Mucosa of rectum (tissue), 2 donors: ENCODE measurements around the gene FRG2B.
"Not testable (repeated sequence)": the region's sequence is repeated elsewhere in the genome, so short reads cannot be mapped to it uniquely, and the experiment has no call there.

Experiments
- H3K27ac ChIP-seq, 2 donors: one replicate each; pipeline ENCODE4 v1.7.0; 2013; ENCODE audit warnings: inconsistent platforms in 2 of 2, low read depth in 2 of 2, low read length in 2 of 2
- H3K27me3 ChIP-seq, 2 donors: one replicate each; pipeline ENCODE4 v1.7.0; 2013; ENCODE audit warnings: low read length in 2 of 2; ENCODE audit not compliant: control insufficient read depth in 2 of 2, insufficient read depth in 2 of 2
- H3K36me3 ChIP-seq, 2 donors: one replicate each; pipeline ENCODE4 v1.7.0; 2013; ENCODE audit warnings: low read length in 2 of 2; ENCODE audit not compliant: control insufficient read depth in 2 of 2, insufficient read depth in 2 of 2
- H3K4me1 ChIP-seq, 2 donors: one replicate each; pipeline ENCODE4 v1.7.0; 2013; ENCODE audit warnings: low read length in 2 of 2, mild to moderate bottlenecking in 1 of 2; ENCODE audit not compliant: control insufficient read depth in 2 of 2, insufficient read depth in 2 of 2
- H3K4me3 ChIP-seq, 2 donors: one replicate each; pipeline ENCODE4 v1.7.0; 2013; ENCODE audit warnings: low read length in 2 of 2
- H3K9ac ChIP-seq, 2 donors: one replicate each; pipeline ENCODE4 v1.7.0; 2013; ENCODE audit warnings: low read length in 2 of 2, low read depth in 1 of 2, mild to moderate bottlenecking in 1 of 2
- H3K9me3 ChIP-seq, 2 donors: one replicate each; pipeline ENCODE4 v1.7.0; 2013; ENCODE audit warnings: low read length in 2 of 2; ENCODE audit not compliant: control insufficient read depth in 2 of 2
- donor health status: healthy.
- donor health status: Normal muscosa, but diverticular disease.

The FRG2B gene

GRCh38 chr10:133626695-133627094 lies at the start of gene FRG2B:
Gene FRG2B, minus strand, starts transcription at chr10:133626795. Its CDS starts 53 bp downstream, at chr10:133626742.
- H3K4me3 ChIP-seq, H3K27me3 ChIP-seq, H3K4me1 ChIP-seq, H3K27ac ChIP-seq, H3K9me3 ChIP-seq, H3K36me3 ChIP-seq, H3K9ac ChIP-seq: not testable (repeated sequence)

DNA sequence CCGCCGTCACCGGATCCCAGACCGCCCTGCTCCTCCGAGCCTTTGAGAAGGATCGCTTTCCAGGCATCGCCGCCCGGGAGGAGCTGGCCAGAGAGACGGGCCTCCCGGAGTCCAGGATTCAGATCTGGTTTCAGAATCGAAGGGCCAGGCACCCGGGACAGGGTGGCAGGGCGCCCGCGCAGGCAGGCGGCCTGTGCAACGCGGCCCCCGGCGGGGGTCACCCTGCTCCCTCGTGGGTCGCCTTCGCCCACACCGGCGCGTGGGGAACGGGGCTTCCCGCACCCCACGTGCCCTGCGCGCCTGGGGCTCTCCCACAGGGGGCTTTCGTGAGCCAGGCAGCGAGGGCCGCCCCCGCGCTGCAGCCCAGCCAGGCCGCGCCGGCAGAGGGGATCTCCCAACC lies 40.9 kb upstream of the FRG2B start:
- not testable (repeated sequence) for H3K36me3 ChIP-seq, H3K27me3 ChIP-seq, H3K4me3 ChIP-seq, H3K27ac ChIP-seq, H3K9ac ChIP-seq, H3K9me3 ChIP-seq, H3K4me1 ChIP-seq

- not testable (repeated sequence) for H3K27ac ChIP-seq, H3K9me3 ChIP-seq, H3K36me3 ChIP-seq, H3K27me3 ChIP-seq, H3K4me3 ChIP-seq, H3K9ac ChIP-seq, H3K4me1 ChIP-seq
Observed at GRCh38 chr10:133663544-133664160, 37.1 kb upstream of the FRG2B start.

DNA sequence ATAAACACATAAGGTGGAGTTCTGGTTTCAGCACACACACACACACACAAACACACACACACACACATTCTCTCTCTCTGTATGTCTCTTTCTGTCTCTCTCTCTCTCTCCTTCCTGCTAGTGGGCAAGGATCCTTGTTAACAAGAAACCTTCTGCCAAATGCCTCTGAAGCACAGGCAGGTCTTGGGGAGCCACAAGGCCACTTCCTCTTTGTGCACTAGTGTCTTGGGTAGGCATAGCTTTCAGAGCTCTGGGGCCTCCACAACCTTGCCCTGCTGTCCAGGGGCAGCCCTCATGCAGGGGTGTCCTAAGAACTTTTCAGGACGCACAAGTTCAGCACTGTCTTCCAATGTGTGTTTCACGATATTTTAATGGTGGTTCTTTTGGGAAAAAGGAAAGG lies 34.5 kb upstream of the FRG2B start:
- not testable (repeated sequence) for H3K9me3 ChIP-seq, H3K4me3 ChIP-seq, H3K27ac ChIP-seq, H3K9ac ChIP-seq, H3K36me3 ChIP-seq, H3K27me3 ChIP-seq, H3K4me1 ChIP-seq

DNA sequence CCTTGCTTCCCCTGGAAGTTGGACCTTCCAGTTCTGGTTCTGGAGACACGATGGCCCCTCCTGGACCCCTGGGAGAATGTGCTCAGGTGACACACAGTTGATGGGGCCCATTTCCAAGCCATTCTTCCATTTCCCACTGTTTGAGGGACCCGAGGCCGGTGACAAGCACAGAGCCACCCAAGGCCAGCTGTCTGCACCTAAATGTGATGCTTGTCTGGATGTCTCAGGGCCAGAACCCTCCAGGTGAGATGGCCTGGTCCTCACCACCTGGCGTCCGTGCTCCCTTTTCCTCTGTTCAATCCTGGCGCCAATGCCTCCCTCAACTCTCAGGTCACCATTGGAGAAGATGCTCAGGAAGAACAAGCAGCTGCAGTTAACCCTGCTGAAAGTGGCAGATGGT lies 33.9 kb upstream of the FRG2B start:
- not testable (repeated sequence) for H3K9ac ChIP-seq, H3K4me1 ChIP-seq, H3K36me3 ChIP-seq, H3K4me3 ChIP-seq, H3K27ac ChIP-seq, H3K9me3 ChIP-seq, H3K27me3 ChIP-seq

- H3K9me3 ChIP-seq, H3K36me3 ChIP-seq, H3K4me1 ChIP-seq, H3K27ac ChIP-seq, H3K4me3 ChIP-seq, H3K27me3 ChIP-seq, H3K9ac ChIP-seq: not testable (repeated sequence)
Observed at GRCh38 chr10:133657276-133657675, 30.7 kb upstream of the FRG2B start.

DNA sequence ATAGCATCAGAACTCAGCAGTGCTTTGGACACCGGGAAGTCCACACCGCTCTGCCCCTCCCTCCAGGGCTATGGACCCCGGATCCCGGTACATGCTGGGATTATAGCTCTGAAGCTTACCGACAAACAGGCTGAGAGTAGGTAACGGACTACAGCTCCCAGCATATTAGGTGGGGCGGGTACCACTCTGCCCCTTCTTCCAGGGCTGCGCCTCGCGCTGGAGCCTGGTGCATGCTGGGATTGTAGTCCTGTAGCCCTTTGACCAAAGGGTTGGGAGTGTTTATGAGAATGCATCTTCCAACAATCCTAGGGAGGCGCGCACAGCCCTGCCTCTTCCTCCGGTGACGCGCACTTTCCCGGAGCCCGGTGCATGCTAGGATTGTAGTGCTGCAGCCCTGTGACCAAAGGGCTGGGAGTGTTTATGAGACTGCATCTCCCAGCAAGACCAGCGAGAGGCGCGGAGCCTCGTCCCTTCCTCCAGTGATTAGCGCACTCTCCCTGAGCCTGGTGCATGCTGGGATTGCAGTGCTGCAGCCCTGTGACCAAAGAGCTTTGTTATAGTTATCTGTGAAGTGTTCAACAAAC lies 22.4 kb upstream of the FRG2B start:
- H3K9me3 ChIP-seq, H3K36me3 ChIP-seq, H3K4me3 ChIP-seq, H3K27ac ChIP-seq, H3K9ac ChIP-seq, H3K27me3 ChIP-seq, H3K4me1 ChIP-seq: not testable (repeated sequence)

DNA sequence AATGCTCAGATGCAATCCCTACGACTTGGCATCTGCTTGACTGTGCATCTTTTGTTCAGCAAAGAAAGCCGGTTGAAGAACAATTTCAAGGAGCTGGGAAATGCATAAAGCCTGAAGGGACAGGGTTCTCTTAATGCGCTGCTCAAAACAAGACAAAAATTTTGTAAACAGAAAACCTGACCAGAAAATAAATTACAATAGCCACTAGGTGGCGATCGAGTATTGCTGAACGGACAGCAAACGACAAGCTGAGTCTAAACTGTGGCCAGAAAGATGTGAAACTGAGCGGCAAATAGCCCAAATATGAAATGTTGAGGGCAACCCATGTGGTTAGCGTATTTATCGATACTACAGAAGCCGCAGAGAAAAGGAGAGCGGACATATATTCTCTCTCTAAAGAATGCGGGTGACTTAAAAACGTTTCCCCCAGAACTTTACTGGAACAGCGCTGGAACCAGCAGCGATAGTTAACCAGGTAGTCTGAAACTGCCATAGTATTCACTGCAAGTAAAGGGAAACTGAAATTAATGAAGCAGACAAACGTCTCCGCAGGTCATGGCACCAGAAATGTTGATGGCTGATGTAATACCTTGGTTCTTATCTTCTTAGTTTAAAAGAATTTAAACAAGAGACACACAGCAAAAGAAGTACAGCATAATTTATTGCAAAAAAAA lies 20.6 kb upstream of the FRG2B start:
- not testable (repeated sequence) for H3K4me1 ChIP-seq, H3K4me3 ChIP-seq, H3K9ac ChIP-seq, H3K27me3 ChIP-seq, H3K9me3 ChIP-seq, H3K27ac ChIP-seq, H3K36me3 ChIP-seq

DNA sequence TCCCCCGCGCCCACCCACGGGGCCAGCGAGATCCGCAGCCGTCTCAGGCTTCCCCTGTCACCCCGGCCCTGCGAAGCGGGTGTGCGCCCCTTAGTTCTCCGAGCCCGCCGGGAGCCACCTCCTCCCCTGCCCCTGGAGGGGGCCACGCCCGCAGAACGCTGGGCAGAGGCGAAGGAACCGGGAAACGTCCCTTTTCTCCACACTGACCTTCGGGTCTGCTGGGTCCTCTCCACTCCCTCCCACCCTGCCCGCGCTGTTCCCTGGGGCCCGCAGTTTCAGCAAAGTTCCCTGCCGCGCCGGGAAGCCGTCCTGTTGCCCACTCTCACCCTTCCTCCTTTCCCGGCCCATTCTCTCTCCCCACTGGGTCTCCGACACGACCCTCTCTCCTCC lies 11.2 kb upstream of the FRG2B start:
- H3K9ac ChIP-seq, H3K4me3 ChIP-seq, H3K27ac ChIP-seq, H3K27me3 ChIP-seq, H3K36me3 ChIP-seq, H3K4me1 ChIP-seq, H3K9me3 ChIP-seq: not testable (repeated sequence)

DNA sequence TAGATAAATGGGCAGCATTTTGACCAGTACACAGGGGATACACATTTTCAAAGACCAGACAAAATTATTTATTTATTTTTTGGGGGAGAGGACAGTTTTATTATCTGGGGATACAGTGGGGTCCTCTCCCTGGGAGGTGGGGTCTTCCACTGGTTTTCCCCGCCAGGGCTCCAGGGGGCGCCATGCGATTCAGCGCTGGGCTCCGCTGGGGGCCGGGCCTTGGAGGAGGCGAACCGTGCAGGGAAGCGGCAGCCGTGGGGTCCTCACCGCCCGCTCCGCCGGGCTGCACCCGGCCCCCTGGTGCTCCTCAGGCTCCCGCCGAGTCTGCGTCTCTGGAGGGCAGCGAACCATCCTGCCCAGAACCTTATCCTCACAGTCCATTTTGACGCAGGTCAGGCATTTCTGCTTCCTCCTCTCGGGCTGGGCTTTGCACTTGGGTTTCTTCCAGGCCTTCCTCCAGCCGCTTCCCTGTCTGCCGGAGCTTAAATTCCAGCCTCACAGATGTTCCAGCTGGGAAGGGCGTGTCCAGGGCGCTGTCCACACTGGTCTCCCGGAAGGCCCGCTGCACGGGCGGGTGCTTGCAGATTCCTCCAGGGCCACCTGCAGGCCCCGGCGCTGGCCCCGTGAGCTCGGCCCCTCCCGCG lies 10.7 kb upstream of the FRG2B start:
- not testable (repeated sequence) for H3K4me3 ChIP-seq, H3K4me1 ChIP-seq, H3K9me3 ChIP-seq, H3K9ac ChIP-seq, H3K36me3 ChIP-seq, H3K27me3 ChIP-seq, H3K27ac ChIP-seq
